Prostate gland (tissue), 2 donors: Measurements from ENCODE around the gene ELOVL7.
A peak's percentile ranks its signal among the peaks of the same experiment; 100 is the strongest.

Source experiments
- CTCF ChIP-seq, 4 experiments: fragments of 200-600 bp in 2 of 4; fragments of 450-650 bp in 2 of 4; sonication (generic) in 2 of 4; IDR thresholded peaks; 1 replicate in 3 of 4; 2 replicates in 1 of 4; pipeline ENCODE4 v1.5.1; 2016 to 2019; ENCODE audit warnings: antibody characterized with exemption in 4 of 4, mild to moderate bottlenecking in 2 of 4, moderate library complexity in 2 of 4
- POLR2A ChIP-seq: fragments of 450-650 bp; IDR thresholded peaks from one replicate; pipeline ENCODE4 v1.6.1; 2016; ENCODE audit warnings: antibody characterized with exemption, mild to moderate bottlenecking
- POLR2AphosphoS5 ChIP-seq: sonication (generic); formaldehyde crosslinking; IDR thresholded peaks from one replicate; pipeline ENCODE4 v1.6.1; 2017; ENCODE audit warnings: antibody characterized with exemption

GRCh38 chr5:60843936-60844905 lies at the start of gene ELOVL7:
- TF ChIP-seq POLR2AphosphoS5 (peak; percentile 61), POLR2A (peak; percentile 95), CTCF (IDR thresholded peaks at IDR 0.05) (peak; percentile 9 to 58 (median 39))
